ENCODE measurements around the gene PRR12. TPM values are rescaled to one million over a fixed set of nuclear protein-coding genes. Genes with fewer than 3 reads are reported as not detected.
A peak's percentile ranks its signal among the peaks of the same experiment; 100 is the strongest.

Gene PRR12
- total and polyA plus RNA-seq, 9 of the 15 experiments (the other 6 are each of a cell fraction or from before 2014, with no cell fraction given) = 0.01 to 21.1 (median 0.98) TPM

DNA sequence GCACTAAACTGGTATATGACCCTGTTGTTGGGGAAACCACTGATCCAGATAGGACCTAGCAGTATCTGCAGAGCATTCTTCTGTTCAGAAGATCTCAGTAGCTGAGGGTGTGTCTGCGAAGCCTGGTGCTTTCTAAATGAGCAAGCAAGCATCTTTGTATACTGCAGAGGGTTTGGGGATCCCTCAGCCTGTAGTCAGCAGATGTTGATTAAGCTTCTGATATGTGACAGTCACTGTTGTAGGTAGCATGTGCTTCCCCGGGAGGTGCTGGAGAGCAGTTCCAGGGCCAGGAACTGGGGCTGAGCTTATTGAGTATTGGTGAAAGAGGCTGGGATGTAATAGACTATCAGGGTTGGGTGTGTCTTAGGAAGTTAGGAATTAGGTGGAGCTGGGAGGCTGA lies 52.5 kb downstream of the PRR12 start (continued):
- TF ChIP-seq, protein P1, sequence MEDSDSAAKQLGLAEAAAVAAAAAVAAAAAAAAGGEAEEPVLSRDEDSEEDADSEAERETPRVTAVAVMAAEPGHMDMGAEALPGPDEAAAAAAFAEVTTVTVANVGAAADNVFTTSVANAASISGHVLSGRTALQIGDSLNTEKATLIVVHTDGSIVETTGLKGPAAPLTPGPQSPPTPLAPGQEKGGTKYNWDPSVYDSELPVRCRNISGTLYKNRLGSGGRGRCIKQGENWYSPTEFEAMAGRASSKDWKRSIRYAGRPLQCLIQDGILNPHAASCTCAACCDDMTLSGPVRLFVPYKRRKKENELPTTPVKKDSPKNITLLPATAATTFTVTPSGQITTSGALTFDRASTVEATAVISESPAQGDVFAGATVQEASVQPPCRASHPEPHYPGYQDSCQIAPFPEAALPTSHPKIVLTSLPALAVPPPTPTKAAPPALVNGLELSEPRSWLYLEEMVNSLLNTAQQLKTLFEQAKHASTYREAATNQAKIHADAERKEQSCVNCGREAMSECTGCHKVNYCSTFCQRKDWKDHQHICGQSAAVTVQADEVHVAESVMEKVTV (CRISPR knock-in tag; IDR thresholded peaks at IDR 0.05) = no peak
- TF ChIP-seq, protein P2, sequence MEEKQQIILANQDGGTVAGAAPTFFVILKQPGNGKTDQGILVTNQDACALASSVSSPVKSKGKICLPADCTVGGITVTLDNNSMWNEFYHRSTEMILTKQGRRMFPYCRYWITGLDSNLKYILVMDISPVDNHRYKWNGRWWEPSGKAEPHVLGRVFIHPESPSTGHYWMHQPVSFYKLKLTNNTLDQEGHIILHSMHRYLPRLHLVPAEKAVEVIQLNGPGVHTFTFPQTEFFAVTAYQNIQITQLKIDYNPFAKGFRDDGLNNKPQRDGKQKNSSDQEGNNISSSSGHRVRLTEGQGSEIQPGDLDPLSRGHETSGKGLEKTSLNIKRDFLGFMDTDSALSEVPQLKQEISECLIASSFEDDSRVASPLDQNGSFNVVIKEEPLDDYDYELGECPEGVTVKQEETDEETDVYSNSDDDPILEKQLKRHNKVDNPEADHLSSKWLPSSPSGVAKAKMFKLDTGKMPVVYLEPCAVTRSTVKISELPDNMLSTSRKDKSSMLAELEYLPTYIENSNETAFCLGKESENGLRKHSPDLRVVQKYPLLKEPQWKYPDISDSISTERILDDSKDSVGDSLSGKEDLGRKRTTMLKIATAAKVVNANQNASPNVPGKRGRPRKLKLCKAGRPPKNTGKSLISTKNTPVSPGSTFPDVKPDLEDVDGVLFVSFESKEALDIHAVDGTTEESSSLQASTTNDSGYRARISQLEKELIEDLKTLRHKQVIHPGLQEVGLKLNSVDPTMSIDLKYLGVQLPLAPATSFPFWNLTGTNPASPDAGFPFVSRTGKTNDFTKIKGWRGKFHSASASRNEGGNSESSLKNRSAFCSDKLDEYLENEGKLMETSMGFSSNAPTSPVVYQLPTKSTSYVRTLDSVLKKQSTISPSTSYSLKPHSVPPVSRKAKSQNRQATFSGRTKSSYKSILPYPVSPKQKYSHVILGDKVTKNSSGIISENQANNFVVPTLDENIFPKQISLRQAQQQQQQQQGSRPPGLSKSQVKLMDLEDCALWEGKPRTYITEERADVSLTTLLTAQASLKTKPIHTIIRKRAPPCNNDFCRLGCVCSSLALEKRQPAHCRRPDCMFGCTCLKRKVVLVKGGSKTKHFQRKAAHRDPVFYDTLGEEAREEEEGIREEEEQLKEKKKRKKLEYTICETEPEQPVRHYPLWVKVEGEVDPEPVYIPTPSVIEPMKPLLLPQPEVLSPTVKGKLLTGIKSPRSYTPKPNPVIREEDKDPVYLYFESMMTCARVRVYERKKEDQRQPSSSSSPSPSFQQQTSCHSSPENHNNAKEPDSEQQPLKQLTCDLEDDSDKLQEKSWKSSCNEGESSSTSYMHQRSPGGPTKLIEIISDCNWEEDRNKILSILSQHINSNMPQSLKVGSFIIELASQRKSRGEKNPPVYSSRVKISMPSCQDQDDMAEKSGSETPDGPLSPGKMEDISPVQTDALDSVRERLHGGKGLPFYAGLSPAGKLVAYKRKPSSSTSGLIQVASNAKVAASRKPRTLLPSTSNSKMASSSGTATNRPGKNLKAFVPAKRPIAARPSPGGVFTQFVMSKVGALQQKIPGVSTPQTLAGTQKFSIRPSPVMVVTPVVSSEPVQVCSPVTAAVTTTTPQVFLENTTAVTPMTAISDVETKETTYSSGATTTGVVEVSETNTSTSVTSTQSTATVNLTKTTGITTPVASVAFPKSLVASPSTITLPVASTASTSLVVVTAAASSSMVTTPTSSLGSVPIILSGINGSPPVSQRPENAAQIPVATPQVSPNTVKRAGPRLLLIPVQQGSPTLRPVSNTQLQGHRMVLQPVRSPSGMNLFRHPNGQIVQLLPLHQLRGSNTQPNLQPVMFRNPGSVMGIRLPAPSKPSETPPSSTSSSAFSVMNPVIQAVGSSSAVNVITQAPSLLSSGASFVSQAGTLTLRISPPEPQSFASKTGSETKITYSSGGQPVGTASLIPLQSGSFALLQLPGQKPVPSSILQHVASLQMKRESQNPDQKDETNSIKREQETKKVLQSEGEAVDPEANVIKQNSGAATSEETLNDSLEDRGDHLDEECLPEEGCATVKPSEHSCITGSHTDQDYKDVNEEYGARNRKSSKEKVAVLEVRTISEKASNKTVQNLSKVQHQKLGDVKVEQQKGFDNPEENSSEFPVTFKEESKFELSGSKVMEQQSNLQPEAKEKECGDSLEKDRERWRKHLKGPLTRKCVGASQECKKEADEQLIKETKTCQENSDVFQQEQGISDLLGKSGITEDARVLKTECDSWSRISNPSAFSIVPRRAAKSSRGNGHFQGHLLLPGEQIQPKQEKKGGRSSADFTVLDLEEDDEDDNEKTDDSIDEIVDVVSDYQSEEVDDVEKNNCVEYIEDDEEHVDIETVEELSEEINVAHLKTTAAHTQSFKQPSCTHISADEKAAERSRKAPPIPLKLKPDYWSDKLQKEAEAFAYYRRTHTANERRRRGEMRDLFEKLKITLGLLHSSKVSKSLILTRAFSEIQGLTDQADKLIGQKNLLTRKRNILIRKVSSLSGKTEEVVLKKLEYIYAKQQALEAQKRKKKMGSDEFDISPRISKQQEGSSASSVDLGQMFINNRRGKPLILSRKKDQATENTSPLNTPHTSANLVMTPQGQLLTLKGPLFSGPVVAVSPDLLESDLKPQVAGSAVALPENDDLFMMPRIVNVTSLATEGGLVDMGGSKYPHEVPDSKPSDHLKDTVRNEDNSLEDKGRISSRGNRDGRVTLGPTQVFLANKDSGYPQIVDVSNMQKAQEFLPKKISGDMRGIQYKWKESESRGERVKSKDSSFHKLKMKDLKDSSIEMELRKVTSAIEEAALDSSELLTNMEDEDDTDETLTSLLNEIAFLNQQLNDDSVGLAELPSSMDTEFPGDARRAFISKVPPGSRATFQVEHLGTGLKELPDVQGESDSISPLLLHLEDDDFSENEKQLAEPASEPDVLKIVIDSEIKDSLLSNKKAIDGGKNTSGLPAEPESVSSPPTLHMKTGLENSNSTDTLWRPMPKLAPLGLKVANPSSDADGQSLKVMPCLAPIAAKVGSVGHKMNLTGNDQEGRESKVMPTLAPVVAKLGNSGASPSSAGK (IDR thresholded peaks at IDR 0.05) = no peak
- TF ChIP-seq BMI1 (IDR thresholded peaks at IDR 0.05; ENCODE audit: low read length) = no peak
- TF ChIP-seq ZNF224 (CRISPR knock-in tag; IDR thresholded peaks at IDR 0.05) = no peak
- no peak for TF ChIP-seq POU5F1 (IDR thresholded peaks at IDR 0.05; ENCODE audit: borderline replicate concordance, low read depth, low read length, partially characterized antibody)
- no peak for TF ChIP-seq ZNF507 (tag; conservative IDR thresholded peaks at IDR 0.05)
- no peak for TF ChIP-seq MBD2 (IDR thresholded peaks at IDR 0.05; ENCODE audit: borderline replicate concordance, low read depth)
- TF ChIP-seq SUPT5H (IDR thresholded peaks at IDR 0.05) = 0 out of 2 replicates have a peak, but pooled peaks have one; percentile 39
- TF ChIP-seq ELF1 (tag; IDR thresholded peaks at IDR 0.05) = no peak
- TF ChIP-seq, protein P3, sequence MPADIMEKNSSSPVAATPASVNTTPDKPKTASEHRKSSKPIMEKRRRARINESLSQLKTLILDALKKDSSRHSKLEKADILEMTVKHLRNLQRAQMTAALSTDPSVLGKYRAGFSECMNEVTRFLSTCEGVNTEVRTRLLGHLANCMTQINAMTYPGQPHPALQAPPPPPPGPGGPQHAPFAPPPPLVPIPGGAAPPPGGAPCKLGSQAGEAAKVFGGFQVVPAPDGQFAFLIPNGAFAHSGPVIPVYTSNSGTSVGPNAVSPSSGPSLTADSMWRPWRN (IDR thresholded peaks at IDR 0.05; ENCODE audit: low read depth) = no peak
- TF ChIP-seq KLF6 (CRISPR knock-in tag; IDR thresholded peaks at IDR 0.05; ENCODE audit: borderline replicate concordance) = no peak
- TF ChIP-seq ZNF197 (CRISPR knock-in tag; IDR thresholded peaks at IDR 0.05; ENCODE audit: low read depth) = no peak
- TF ChIP-seq NUFIP1 (IDR thresholded peaks at IDR 0.05; ENCODE audit: partially characterized antibody) = no peak
- TF ChIP-seq ZNF12 (CRISPR knock-in tag; IDR thresholded peaks at IDR 0.05) = no peak
- TF ChIP-seq NFYB (IDR thresholded peaks at IDR 0.05; ENCODE audit: extremely low read depth, insufficient read length) = no peak
- TF ChIP-seq RCOR1 (IDR thresholded peaks at IDR 0.05; ENCODE audit: borderline replicate concordance in 1 of 2, low read depth in 2 of 2, low read length in 2 of 2) = no peak
- TF ChIP-seq TGIF2 (CRISPR knock-in tag; IDR thresholded peaks at IDR 0.05) = no peak

Data from K562 (cell line).